IPS DF 4.7 (cell line): Measurements from ENCODE around the gene CLCN5.
A peak's percentile ranks its signal among the peaks of the same experiment; 100 is the strongest.

Experiments
- DNase-seq: peaks from one replicate; pipeline ENCODE4 v3.0.0-alpha.2; 2013; ENCODE audit warnings: low spot score; ENCODE audit errors: extremely low read depth

CLCN5 gene

DNA sequence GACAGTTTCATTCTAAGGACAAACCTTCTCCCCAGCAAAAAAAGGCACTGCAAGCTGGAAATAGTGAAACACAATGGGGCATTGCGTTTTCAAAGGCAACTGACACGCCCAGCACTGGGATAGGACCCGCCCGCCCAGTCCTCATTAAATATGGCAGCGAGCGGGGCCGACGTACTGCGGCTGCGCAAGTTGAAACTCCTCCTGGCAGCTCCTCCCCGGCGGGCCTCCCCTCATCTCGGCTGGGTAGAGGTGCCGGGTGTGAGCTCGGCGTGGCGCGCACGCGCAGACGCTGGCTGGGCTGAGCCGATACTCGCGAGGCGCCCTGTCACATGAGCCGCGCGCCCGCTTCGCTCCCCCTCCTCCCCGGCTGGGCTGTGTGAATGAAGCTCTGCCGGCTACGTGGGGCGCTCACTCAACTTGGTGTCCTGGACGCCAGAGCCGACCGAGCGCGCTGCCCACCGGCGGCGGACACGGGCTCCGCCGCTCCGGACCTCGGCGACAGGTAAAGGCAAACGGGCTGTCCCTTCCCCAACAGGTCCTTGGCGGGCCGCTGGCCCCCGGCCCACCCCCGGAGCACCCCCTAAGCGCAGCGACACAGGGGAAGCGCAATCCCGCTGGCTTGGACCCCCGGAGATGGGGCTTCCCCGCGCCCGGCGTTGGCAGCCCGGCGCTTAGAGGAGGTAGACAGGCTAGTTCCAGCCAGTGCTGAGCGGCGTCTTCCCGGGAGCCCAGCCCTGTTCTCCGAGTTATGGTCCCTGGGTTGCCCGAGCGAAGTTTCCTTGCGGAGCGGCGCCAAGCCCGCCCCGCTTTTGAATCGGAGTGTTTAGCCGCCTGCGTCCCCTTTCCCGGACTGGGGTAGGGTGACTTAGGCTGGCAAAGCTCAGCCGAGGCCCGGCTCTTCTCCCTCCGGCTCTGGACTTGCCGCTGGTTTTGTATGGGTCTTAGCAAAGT lies at the start of gene CLCN5:
TSS of gene CLCN5 (plus strand) at position 306 of the 951 bp plus-strand sequence. CDS start 2,703 bp downstream, outside the sequence.
- DNase-seq = peak; percentile 33

DNA sequence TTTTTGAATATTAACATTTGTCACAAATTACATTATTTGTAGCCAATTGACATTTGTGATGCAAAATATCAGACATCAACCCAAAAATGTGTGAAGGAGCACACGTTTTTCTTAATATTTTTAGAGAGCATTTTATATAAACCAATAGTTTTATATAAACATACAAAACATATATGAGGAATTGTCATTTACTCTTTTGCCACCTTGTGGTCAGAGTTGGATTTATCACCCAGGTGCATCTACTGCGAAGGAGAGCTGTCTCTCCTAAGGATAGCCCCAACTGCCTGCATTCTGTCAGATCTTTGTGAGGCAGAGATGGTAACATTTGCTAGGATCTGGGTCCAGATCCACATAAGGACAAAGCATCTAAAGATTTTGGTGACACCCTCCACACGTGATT lies 45.6 kb upstream of the CLCN5 start:
- no peak for DNase-seq

DNA sequence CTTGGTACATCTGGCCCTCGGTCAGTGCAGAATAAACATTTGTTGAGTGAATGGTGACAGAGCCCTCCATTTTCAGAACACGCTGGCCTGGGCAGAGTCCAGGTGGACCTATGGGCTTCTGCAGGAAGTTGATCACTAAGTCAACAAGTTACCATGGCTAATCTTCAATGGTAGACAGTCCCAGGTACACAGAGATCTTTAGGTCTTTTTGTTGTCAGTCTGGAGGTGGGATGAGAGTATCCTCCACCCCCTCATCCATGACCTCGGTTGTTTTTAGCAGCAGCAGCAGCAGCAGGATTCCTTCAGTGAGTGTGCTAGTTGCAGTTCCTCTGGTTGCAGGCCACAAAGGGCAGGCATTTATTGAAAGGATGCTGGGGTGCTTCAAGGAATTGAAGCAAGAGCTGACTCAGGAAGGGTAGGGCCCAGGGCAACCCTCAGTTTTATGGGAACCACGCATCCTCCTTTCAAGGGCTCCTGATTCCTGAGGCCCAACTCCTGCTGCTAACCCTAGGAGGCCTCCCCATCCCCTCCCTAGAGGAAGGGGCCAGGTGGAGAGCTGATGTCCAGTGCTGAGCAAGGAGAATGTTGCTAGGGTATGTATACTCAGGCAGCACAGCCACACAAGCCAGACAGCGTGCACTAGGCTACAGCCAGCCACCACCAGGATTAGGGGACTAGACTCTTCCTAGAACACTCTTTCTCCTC lies 44.8 kb upstream of the CLCN5 start:
- DNase-seq = no peak

DNA sequence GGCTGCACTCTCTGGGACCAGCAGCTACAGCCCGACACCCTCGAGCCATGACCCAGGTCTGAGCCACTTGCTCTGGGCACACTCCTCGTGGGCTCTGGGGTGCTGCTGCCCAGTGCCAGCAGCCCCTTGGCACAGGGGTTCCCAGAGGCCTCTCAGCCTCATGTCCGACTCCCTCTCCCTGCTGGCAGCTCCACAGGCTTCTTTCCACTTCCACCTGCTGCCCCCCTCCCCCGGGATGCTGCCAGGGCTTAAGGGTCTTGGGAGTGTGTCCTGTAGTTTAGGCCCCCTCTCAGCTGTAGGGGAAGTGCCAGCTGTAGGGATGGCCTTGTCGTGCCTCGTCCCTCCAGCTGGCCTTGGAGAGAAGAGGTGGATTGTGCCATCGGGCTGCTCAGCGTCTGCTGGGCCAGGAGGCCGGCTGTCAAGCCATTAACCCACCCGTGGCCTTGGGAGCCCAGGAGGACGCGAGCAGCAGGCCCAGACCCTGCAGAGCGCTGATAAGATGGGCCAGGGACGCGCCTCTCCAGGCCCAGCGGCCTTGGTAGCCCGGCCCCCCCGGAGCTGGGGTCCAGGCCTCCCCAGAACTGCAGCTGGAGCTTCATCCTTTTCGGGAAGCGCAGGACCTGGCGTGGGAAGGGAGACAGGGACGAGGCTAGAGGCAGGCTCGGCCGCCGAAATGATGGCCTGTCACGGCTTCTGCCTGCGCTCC lies 44.1 kb upstream of the CLCN5 start:
- DNase-seq = no peak

DNA sequence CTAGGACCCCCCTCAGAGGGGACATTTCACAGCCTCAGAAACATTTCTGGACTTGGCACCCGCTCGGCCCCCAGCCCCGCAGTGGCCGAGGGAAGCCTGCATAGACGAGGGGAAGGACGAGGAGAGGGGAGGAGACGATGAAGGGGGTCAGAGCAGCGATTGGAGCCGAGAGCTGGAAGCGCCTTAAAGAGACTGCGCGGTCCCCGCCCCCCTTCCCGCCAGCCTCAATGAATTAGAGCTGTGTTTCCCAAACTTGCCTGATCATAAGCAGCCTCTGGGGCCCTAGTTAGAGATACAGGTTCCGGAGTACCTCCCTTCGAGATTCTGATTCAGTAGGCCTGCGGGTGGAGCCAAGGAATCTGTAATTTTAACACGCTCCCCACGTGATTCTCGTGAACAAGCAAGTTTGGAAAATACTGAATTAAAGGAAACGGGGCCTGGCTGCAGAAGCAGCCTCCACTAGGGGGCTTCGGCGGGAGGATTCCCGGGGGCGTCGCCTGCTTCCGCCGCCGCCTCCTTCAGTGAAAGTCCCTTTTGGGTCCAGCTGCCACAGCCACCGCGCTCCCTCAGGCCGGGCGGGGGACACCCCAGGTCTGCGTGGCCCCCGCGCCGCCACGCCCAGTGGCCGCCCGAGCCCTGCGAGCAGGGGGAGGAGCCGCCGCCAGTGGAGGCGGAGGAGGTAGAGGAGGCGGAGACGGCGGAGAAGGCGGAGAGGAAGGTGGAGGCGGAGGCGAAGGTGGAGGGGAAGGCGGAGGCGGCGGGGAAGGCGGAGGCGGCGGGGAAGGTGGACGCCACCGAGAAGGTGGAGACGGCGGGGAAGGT lies 43.4 kb upstream of the CLCN5 start, which contains the start of gene USP27X:
TSS of gene USP27X (plus strand) at position 651 of the 822 bp plus-strand sequence. CDS start 824 bp downstream, outside the sequence.
- no peak for DNase-seq

DNA sequence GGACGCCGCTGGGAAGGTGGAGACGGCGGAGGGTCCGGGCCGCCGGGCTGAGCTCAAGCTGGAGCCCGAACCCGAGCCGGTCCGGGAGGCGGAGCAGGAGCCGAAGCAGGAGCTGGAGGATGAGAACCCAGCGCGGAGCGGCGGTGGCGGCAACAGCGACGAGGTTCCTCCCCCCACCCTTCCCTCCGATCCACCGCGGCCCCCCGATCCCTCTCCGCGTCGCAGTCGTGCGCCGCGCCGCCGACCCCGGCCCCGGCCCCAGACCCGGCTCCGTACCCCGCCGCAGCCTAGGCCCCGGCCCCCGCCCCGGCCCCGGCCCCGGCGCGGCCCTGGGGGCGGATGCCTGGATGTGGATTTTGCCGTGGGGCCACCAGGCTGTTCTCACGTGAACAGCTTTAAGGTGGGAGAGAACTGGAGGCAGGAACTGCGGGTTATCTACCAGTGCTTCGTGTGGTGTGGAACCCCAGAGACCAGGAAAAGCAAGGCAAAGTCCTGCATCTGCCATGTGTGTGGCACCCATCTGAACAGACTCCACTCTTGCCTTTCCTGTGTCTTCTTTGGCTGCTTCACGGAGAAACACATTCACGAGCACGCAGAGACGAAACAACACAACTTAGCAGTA lies 42.6 kb upstream of the CLCN5 start:
- no peak for DNase-seq

DNA sequence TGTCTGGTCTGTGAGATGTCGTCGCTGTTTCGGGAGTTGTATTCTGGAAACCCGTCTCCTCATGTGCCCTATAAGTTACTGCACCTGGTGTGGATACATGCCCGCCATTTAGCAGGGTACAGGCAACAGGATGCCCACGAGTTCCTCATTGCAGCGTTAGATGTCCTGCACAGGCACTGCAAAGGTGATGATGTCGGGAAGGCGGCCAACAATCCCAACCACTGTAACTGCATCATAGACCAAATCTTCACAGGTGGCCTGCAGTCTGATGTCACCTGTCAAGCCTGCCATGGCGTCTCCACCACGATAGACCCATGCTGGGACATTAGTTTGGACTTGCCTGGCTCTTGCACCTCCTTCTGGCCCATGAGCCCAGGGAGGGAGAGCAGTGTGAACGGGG lies 41.7 kb upstream of the CLCN5 start:
- no peak for DNase-seq

DNA sequence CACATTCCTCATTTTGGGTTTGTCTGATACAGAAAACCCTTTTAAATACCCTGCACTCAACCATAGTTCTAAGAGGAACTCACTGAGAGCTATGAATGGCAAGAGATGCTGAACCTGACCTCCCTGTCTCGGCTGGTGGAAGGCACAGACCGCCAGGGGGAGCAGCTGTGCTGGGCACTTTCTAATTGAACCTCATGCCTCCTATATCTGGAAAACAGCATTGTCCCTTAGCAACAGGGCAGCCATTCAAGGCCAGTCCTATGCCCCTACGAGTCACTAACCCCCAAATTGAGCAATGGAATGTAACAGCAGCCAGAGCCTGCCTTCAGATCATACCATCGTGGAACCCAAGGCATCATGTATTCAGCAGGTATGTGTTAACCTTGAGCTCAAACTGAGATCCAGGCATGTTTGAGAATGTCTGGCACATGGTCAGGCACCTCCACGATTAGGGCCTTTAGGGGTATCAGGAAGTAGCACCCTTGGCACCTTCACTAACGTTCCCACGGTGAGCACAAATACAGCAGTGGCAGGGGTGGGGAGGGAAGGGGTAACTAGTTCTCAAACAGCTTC lies 38.0 kb upstream of the CLCN5 start:
- no peak for DNase-seq

DNA sequence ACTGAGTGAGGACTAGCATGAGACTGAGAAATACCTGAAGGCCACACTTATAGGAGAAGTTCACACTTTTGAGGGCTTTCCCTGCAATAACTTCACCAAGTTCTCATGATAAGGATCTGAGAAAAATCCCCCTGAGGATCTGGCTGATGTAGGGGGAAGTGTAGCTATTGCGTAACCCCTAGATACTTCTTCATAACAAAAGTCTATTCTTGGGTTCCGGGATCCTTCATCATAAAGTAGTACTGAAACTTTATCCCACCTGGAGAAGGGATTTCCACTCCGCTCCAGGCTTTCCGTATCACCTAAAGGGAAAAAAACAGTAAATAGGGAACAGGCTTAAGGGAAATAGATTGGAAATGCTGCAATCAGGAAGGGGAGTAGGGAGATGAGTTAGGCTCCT lies 29.9 kb upstream of the CLCN5 start:
- DNase-seq = no peak

DNA sequence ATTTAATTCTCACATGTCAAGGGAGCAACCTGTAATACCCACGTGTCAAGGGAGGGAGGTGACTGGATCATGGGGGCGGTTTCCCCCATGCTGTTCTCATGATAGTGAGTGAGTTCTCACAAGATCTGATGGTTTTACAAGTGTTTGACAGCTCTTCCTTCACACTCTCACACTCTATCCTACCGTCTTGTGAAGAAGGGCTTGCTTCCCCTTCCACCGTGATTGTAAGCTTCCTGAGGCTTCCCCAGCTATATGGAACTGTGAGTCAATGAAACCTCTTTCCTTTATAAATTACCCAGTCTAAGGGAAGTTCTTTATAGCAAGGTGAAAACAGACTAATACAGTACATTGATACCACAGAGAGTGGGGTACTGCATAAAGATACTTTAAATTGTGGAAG lies 25.4 kb upstream of the CLCN5 start:
- no peak for DNase-seq

DNA sequence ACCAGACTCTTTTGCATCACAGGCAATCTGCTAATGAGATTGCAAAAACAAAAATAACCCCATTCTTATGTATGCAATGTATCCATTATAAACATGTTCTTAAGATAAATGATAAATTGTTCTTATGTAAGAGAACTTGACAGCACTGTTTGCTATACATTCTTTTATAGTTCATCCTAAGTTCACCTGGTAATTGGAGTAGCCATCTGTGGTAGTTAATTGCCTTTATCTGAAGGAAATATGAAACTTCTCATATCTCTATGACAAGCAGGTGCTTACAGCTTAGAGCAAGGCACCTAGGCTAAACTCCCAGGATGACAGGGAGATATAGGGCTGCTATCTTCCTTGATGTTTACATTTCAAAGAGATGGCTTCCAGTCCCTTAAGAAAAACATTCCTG lies 21.3 kb upstream of the CLCN5 start:
- no peak for DNase-seq

DNA sequence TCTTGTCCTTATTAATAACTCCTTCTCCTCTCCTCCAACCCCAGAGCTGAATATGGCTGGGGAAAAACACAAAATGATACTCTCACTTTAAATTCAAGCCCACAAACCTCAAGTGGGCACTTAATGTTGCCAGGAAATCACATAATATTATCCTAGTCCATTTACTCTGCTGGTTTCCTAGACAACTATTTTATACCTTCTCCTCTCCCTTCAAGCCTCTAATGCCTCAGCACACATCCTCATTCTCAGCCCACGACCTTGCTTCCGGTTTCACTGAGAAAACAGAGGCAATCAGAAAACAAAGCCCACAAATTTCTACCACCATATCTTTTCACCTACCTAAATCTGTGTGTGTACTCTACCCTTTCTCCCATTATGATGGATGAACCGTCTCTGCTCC lies 12.1 kb upstream of the CLCN5 start:
- no peak for DNase-seq

DNA sequence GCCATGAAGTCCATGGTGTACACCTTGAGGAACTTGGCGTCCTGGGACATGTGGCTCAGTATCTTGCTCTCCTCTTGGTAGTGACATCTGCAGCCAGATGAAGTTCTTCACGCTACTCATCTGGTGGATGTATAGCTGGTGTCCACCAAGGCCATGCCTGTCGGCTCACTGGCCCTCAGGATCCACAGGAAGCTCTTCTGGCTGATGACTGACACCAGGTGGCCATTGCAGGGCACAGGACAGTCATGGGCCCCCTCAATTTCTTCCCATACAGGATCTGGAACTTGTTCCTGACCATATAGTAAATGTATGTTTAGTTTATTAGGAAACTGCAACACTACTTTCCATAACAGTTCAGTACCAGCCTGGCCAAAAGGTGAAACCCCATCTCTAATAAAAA lies 10.3 kb upstream of the CLCN5 start:
- DNase-seq = no peak

DNA sequence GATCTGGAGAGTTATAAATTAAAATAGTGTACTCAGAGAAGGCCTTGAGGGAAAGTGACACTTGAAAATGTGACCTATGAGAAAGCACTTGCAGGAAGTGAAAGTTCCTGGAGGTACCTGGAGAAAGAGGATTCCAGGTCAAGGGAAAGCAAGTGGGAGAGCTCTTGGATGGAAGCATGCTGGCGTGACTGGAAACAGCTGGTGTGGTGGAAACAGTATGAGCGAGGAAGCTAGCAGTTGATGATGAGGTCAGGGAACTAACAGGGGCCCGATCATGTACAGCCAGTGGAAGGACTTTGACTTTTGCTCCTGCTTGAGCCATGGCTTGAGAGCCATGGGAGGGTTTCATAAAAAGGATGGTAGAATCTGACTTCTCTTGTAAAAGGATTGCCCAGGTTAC lies 9.5 kb upstream of the CLCN5 start:
- DNase-seq = no peak

DNA sequence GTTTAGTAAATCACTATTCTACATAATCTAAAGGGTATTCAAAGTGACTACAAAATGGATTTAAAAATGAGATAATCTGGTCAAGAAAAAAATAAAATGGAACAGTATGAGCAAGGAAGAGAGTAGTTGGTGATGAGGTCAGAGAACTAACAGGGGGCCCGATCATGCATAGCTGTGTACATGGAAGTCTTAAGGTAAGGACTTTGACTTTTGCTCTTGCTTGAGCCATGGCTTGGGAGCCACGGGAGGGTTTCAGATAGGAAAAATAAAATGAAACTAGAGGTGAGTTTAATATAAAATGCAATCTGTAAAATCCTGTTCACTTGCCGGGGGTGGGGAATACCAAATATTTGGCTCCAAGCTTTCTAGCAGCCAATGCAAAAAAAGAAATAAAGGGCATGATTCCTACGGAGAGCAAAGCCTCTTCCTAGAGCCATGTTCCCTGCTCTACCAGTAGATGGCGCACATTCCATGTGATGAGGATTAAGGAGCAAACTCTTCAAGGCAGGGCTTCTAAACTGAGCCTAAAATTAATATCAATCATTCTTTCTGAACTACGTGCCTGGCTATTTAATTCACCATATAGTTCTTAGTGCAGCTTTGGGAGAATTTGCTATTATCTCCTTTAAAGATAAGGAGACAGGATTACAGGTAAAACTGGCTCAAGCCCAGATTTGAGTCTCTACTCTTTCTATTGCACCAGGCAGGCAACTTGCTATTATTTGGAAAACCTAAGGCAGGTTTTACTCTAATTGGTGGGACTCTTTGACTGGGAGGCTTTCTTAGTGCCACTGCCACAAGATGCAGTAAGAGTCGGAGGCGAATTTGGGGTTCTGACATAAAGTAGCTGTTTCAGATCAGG lies 6.8 kb upstream of the CLCN5 start:
- DNase-seq = no peak

DNA sequence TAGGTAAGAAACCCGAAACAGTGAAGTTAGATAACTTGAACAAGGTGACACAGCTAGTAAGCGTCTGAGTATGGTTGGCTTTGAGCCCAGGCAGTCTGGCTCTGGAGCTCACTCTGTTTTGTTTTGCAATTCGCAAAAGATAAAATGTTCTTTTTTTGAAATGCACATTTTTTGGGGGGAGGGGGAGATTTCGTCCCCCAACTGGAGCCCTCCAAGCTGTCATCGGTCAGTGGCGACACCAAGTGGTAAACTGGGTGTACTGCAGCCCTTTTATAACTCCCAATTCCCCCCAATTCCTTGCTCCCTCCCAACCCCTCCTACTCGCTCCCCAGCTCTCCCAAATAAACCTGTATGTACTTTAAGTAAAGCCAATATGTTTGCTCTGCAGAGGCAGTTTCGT lies 2.8 kb upstream of the CLCN5 start:
- no peak for DNase-seq

DNA sequence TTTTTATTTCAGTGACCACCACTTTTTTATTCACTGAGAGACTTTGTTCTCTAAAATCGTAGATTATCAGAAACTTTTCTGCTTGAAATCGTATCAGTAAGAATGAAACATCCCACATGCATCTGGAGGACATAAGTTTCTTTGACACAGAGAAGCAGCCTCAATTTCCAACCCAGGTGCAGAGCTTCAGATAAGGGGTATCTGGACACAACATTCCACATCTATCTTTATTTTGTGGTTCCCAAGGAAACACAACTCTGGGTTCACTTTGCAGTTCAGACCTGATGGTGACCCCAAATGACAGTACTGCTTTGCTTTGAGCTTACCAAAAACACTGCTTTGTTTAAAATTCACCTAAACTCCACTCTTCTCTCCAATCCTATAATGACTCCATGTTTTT lies 1.3 kb upstream of the CLCN5 start:
- no peak for DNase-seq

DNA sequence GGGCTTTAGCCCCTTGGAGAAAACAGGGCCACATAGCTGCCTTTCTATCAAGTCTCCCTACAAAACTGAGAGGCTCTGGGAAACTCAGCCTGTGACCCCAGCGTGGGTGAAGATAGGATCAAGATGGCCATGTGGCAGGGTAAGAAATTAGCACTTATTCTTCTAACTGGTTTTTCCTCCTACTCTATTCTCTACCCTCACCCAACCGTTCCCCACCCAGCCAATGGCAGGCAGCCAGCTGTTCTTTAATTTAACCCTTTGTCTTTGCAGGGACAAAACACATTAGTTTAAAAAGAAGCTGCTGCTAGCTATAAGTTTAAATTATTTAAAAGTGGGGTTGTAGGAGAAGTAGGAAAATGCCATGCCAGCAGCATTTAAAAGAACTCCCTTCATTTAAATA lies 2.8 kb downstream of the CLCN5 start:
- no peak for DNase-seq

DNA sequence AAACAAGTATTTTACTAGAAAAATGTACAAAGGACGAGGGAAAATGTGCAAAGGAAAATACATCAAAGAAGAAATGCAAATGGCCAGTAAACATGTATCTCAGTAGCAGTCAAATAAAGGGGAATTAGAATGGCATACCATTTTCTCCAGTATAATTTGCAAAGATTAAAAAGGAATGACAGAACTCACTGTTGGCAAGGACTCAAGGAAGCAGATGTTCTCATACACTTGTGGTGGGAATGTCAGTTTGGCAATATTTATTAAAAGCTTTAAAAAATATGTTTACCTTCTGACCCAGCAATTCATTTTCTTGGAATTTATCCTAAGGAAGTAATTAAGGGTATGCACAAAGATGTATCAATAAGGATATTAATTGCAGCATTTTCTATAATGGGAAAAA lies 7.6 kb downstream of the CLCN5 start:
- no peak for DNase-seq
